ENCODE results near the gene CRHR2. TPM values are rescaled to one million over a fixed set of nuclear protein-coding genes. Genes with fewer than 3 reads are reported as not detected.

CRHR2 gene
- polyA plus RNA-seq, 2 of the 4 experiments (the other 2 are of a cell fraction), result not detected

- ChIA-PET POLR2A (no interaction called here), CTCF (interaction anchor here (1.3 to 1.4 kb wide), 2 partner anchors 78 to 79 kb away, joined by 4 to 8 read pairs; no protein-coding TSS in a partner anchor)
- Histone ChIP-seq H3K4me3 (no peak overlapping the region), H3K27ac (no peak overlapping the region), H3K4me1 (no peaks in the 10 kb centered on the region), H3K4me2 (no peak overlapping the region), H3K9me3 (no peaks in the 10 kb centered on the region)
- TF ChIP-seq ELK1 (IDR thresholded peaks at IDR 0.05; ENCODE audit: low read depth, low read length) (no peak), HEYL (CRISPR knock-in tag; IDR thresholded peaks at IDR 0.05) (no peak), JUNB (IDR thresholded peaks at IDR 0.05) (no peak), ATOH8 (CRISPR knock-in tag; IDR thresholded peaks at IDR 0.05; ENCODE audit: low read depth) (no peak), ESRRA (IDR thresholded peaks at IDR 0.05; ENCODE audit: borderline replicate concordance, low read length) (no peak)
- WGBS (ENCODE audit: missing lambda C conversion rate), result 50% methylated on average over 6 of the region's 6 CpGs
- DNase-seq (ENCODE audit: low read depth in 1 of 2, low spot score in 1 of 2), result no peak
- no peak for ATAC-seq
- no peak for FAIRE-seq
These were observed 20.3 kb downstream of the CRHR2 start for GRCh38 chr7:30661926-30662325.

GRCh38 chr7:30660331-30661255 lies 21.7 kb downstream of the CRHR2 start:
- H3K4me2 ChIP-seq, result no peak overlapping the region
- WGBS (ENCODE audit: missing lambda C conversion rate), result 33% methylated on average over 15 of the region's 16 CpGs
- no peaks in the 10 kb centered on the region for H3K9me3 ChIP-seq
- TF ChIP-seq ESRRA (IDR thresholded peaks at IDR 0.05; ENCODE audit: borderline replicate concordance, low read length) (no peak), HOXA7 (CRISPR knock-in tag; IDR thresholded peaks at IDR 0.05) (no peak), RNF2 (IDR thresholded peaks at IDR 0.05; ENCODE audit: borderline replicate concordance, low read depth) (no peak)
- DNase-seq (ENCODE audit: low read depth in 1 of 2, low spot score in 1 of 2), result no peak
- no peak overlapping the region for H3K27ac ChIP-seq
- ATAC-seq, result peak in 1 of 2 experiments; percentile 29; a peak in 3 of 6 replicates
- H3K4me1 ChIP-seq, result no peaks in the 10 kb centered on the region
- ChIA-PET POLR2A (no interaction called here), CTCF (interaction anchor here (0.5 to 1.3 kb wide), 2 partner anchors 79 to 137 kb away, joined by 4 to 8 read pairs; no protein-coding TSS in a partner anchor)
- FAIRE-seq, result no peak
- no peak overlapping the region for H3K4me3 ChIP-seq

GRCh38 chr7:30659312-30659711 lies 22.9 kb downstream of the CRHR2 start:
- POLR2A ChIA-PET, result no interaction called here
- no peak for ATAC-seq

More at GRCh38 chr7:30659312-30659711, 22.9 kb downstream of the CRHR2 start:
- Histone ChIP-seq H3K9me3 (no peaks in the 10 kb centered on the region), H3K4me1 (no peaks in the 10 kb centered on the region), H3K27ac (no peak overlapping the region), H3K4me3 (no peak overlapping the region), H3K4me2 (no peak overlapping the region)
- no peak for TF ChIP-seq TFCP2L1 (CRISPR knock-in tag; IDR thresholded peaks at IDR 0.05)
- TF ChIP-seq HEYL (CRISPR knock-in tag; IDR thresholded peaks at IDR 0.05), result no peak
- no peak for TF ChIP-seq RAD21 (conservative IDR thresholded peaks at IDR 0.05 in 1 of 2, IDR thresholded peaks at IDR 0.05 in 1 of 2)
- TF ChIP-seq ATOH8 (CRISPR knock-in tag; IDR thresholded peaks at IDR 0.05; ENCODE audit: low read depth), result no peak
- TF ChIP-seq FOSB (CRISPR knock-in tag; IDR thresholded peaks at IDR 0.05), result no peak
- no peak for TF ChIP-seq CBX8 (IDR thresholded peaks at IDR 0.05)
- TF ChIP-seq HOXA7 (CRISPR knock-in tag; IDR thresholded peaks at IDR 0.05), result no peak
- TF ChIP-seq ELK1 (IDR thresholded peaks at IDR 0.05; ENCODE audit: low read depth, low read length), result no peak
- TF ChIP-seq MYC (IDR thresholded peaks at IDR 0.05; ENCODE audit: borderline replicate concordance, low read length), result no peak
- TF ChIP-seq ZC3H11A (IDR thresholded peaks at IDR 0.05), result no peak
- TF ChIP-seq KDM1A (IDR thresholded peaks at IDR 0.05; ENCODE audit: low read depth), result no peak
- WGBS (ENCODE audit: missing lambda C conversion rate), result 44% methylated on average over 3 of the region's 3 CpGs
- CTCF ChIA-PET, result interaction anchor here (1.0 to 1.1 kb wide), 2 partner anchors 18 to 30 kb away, joined by 3 read pairs; no protein-coding TSS in a partner anchor
- DNase-seq (ENCODE audit: low read depth in 1 of 2, low spot score in 1 of 2) (no peak), FAIRE-seq (no peak)

Data from A549 (cell line).